Stromal cell of bone marrow (primary cell): ENCODE measurements around the gene SRRD.

Experiments
- DNase-seq: peaks from one replicate; pipeline ENCODE4 v3.0.0-alpha.2; 2012; ENCODE audit warnings: low read depth

Gene SRRD

DNA sequence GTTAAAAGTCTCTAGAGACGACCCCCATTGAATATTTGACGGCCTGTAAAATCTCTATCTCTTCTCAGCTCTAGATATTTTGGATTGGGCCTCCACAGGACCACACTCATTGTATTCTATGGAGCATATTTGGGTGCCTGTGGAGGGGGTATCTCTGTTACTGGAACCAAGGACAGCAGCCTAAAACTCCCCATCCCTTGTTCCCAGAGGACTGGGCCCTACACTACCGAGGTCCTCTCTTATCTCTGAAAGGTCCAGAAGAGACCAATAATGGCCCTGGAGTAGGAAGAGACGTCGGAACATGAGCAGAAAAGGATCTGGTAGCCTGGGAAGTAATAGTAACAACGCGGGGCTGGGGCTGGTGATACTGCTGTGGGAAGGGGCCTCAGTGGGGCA lies 636 bp upstream of the SRRD start:
- no peak for DNase-seq

GRCh38 chr22:26484360-26484706 lies 656 bp downstream of the SRRD start:
- no peak for DNase-seq

GRCh38 chr22:26485013-26485412 lies 1.3 kb downstream of the SRRD start:
- DNase-seq: no peak

DNA sequence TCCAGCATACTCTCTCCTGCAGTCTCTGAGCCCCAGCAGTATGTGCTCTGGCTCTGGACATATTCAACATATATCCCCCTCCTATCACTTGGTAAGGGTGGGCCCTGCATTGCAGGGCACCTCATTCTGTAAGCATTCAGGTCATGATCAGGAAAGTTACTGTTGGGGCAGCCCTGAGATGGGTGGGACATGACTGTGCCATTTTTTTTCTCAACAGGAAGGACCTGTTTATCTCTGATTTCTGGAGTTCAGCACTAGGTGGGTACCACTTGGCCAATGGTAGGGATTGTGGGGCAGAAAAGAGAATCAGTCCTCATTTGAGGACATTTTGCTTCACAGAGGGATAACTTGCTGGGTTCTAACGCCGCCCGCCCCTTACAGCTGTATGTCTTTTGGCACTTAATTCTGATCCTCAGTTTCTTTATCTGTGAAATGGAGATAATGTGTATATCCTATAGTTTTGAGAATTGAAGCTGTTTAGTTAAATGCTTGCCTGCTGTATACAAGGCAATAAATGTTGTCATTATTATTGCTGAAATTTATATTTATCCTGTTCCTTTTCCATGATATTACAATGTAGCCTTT lies 2.2 kb downstream of the SRRD start:
- DNase-seq: no peak

DNA sequence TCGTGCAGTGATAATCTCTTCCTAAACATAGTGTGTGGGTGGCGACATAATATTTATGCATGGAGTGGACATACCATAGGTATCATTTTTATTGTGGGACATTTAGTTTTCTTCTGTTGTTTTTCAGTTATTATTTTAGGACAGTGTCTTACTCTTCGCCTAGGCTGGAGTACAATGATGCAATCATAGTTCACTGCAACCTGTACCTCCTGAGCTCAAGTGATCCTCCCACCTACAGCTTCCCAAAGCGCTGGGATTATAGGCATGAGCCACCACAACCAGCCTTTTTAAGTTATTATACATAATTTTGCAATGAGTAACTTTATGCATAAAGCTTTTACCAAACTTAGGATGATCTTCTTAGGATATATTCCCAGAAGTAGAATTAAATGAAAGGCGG lies 2.7 kb downstream of the SRRD start:
- no peak for DNase-seq

GRCh38 chr22:26487996-26488395 lies 4.3 kb downstream of the SRRD start:
- DNase-seq: no peak

- DNase-seq: no peak
Measured at GRCh38 chr22:26489447-26490036, 5.9 kb downstream of the SRRD start.

DNA sequence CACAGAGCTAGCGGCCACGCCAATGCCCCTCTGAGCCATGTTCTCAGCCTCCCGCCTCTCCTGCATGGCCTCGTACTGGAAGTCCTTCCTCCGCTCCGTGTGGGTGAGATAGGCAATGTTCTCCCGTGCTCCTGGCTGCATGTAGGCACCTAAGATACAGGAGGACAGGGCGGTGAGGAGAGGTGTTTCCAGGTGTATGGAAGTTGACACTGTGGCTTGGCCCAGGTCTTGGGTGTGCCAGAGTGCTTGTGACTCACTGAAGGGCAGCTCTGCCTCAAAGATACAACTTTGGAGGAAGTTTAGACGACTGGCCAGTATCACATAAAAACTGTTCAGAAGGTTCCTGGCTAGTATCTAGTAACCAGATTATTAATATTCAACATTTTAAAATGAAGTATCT lies 8.5 kb downstream of the SRRD start:
- DNase-seq: no peak

- DNase-seq: no peak
Measured at GRCh38 chr22:26494506-26494905, 10.8 kb downstream of the SRRD start.

DNA sequence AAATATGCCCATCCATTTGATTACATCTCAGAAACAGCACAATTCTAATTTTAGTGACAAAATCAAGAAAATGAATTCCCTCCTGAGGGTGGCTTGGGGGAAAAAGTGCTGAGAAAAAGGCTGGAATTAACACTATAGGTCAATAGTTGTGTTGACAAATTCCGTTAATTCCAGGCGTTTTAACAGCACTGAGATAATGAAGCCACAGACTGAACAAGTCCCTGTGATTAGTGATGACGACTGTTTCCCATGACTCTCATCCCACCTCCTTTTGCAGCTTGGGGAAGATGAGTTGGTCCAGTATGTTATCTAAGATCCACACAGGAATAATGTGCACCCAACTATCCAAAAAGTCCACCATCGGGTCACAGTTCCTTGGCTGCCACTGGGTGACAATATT lies 12.8 kb downstream of the SRRD start:
- no peak for DNase-seq

- DNase-seq: no peak
Measured at GRCh38 chr22:26499188-26499703, 15.6 kb downstream of the SRRD start.

- no peak for DNase-seq
Measured at GRCh38 chr22:26501996-26502395, 18.3 kb downstream of the SRRD start.

DNA sequence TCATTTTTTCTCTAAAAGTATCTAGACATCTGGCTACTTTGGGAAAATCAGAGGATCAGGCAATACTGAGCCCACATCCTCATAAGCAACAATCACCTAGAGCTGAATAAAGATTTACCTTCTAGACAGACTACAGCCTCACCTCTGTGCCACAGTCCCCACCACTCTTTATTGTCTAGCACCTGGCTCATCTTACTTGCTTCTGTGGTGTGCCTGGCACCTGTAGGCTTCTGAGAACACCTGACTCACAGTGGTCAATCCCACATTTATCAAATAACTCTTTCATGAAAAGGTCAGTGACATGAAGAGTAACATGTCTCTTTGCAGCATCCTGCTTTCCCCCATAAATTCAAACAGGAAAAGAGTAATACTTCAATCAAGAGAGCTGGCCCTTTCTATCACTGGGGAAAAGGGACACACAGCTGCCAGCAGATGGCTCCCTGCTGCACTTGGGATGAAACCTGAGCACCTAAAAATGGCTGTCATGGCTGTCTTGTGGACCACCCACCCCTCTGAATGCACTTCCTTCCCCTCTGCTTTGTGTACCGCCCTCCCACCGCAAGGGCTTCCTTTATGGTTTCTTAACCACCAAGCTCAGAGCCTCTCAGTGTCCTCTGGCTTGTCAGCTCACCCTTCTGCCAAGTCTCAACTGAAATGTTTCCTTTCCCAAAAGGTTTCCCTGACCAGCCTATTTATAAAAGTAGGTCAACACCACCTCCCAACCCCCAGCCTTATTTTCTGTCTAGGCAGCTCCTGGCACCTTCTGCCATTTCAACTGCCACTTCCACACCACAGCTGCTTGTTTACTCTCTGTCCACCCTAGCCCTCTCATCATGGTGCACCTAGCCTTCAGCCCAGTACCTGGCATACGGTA lies 19.2 kb downstream of the SRRD start:
- DNase-seq: no peak

- DNase-seq: no peak
Measured at GRCh38 chr22:26503758-26504157, 20.1 kb downstream of the SRRD start.

DNA sequence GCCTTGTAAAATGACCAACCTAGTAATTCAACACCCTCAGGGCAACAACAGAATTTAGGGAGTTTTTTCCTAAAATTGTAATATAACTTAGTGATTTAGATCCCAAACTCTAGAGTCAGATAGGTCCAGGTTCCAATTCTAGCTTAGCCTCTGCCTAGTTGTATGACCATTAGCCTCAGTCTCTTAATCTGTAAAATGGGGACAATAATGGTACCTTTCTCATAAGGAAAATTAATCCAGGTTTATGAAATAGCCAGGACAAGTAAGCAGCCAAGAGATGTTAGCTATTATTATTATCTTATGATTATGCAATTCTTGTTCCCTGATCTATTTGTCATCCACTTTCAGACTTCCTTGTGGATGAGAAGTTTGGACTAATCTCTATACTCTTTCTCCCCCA lies 24.5 kb downstream of the SRRD start:
- no peak for DNase-seq

- DNase-seq: peak; percentile 83
Measured at GRCh38 chr22:26512149-26512793, 28.6 kb downstream of the SRRD start, which contains the start of gene TFIP11. Gene TFIP11 (minus strand): TSS chr22:26512473. CDS start chr22:26510272, 2,201 bp downstream.

- DNase-seq: no peak
Measured at GRCh38 chr22:26513838-26514237, 30.2 kb downstream of the SRRD start.

DNA sequence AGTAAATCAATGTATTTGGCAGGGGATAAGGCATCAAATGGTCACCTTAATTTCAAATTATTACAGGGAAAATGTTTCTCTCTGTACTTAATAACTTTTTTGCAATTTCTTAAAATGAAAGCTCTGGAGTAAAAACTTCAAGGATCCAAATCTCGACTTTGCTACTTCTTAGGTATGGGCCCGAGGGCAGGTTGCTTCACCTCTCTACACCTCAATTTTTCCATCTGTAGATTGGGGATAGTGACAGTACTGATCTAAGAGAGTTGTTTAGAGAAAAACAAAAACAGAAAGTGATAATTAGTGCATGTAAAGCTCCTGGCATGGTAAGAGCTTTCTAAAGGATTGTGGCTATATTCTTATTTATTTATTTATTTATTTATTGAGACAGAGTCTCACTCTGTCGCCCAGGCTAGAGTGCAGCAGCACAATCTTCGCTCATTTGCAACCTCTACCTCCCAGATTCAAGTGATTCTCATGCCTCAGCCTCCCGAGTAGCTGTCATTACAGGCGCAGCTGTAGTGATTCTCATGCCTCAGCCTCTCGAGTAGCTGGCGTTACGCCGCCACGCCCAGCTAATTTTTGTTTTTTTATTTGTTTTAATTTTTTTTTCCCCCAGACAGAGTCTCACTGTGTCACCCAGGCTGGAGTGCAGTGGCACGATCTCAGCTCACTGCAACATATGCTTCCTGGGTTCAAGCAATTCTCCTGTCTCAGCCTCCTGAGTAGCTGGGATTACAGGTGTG lies 30.9 kb downstream of the SRRD start:
- no peak for DNase-seq

- no peak for DNase-seq
Measured at GRCh38 chr22:26515931-26516330, 32.3 kb downstream of the SRRD start.

GRCh38 chr22:26516503-26516902 lies 32.8 kb downstream of the SRRD start:
- DNase-seq: no peak

DNA sequence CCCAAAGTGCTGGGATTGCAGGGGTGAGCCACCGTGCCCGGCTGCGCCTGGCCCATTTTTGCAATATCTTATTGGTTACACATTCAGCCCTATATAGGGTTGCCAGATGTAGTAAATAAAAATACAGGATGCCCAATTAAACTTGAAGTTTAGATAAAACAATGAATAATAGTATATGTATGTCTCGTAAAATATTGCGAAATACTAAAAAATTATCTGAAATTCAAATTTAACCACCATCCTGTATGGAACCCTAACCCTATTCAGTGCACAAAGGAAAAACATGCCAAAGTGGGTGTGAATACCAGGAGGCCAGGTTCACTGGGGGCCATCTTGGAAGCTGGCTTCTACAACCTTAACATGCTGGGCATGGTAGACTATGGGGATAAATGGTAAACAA lies 33.8 kb downstream of the SRRD start:
- DNase-seq: no peak

GRCh38 chr22:26522012-26522411 lies 38.3 kb downstream of the SRRD start:
- no peak for DNase-seq
